ENCODE measurements around the gene ZNF679. TPM values are rescaled to one million over a fixed set of nuclear protein-coding genes. Genes with fewer than 3 reads are reported as not detected.
"Not testable (repeated sequence)": the region's sequence is repeated elsewhere in the genome, so short reads cannot be mapped to it uniquely, and the experiment has no call there.

Gene ZNF679
- total RNA-seq, 1 donor from 2014 or later: not detected

DNA sequence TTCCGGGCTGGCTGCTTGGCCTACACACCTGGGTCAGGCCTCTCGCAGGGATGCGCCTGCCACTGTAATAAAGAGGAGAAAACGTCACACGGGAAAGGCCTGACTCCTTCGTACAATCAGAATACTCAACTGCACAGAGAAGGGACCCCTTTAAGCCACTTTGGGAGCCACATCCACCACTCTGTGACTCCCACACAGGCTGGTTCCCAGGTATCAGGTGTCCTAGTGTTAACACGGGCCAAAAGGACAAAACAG is 79.7 kb downstream of the ZNF679 start:
- no peak for DNase-seq (ENCODE audit: low read depth)

DNA sequence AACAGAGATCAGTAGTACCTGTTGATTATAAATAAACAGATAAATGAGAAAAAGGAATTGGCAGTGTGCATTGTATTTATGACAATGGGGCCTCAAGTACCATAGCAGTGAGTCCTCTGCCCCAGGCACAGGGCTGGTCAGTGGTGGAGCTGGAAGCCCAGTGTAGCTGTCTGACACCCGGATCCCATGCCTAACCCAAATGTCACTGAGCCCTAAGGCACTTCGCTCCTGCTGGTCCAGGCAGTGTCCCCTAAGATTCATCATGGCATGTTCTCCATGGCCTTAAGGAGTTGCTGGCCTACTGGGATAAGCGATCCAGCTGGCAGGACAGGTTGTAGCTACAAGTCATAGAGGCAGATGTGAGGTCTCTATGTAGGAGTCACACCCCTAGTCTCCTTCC is 82.2 kb downstream of the ZNF679 start:
- no peak for DNase-seq (ENCODE audit: low read depth)

DNA sequence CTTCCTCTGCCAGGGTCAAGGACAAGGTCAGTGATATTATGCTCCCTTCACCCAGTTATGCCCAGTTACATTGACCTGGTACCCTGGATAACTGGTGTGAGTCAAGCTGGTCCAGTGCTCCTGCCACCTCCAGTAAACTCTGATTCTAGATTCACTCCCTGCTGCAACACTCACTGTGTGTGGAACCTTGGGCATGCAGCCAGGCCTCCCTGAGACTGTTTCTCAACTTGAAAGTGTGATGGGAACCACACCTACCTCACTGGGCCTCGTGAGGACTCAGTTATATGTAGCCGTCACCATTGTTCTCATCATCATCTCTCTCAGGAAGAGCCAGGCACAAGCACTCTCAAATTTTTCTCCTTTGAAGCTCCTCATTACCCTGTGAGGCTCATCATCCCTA is 84.6 kb downstream of the ZNF679 start:
- no peak for DNase-seq (ENCODE audit: low read depth)

GRCh38 chr7:64313740-64314491 is 85.6 kb downstream of the ZNF679 start, which contains the start of gene ZNF736:
ZNF736 (plus strand) TSS chr7:64313961; CDS start chr7:64314151, 190 bp downstream.
- DNase-seq (ENCODE audit: low read depth): peak; percentile 99

- no peak for DNase-seq (ENCODE audit: low read depth)
These were observed 86.3 kb downstream of the ZNF679 start for GRCh38 chr7:64314566-64314965.

DNA sequence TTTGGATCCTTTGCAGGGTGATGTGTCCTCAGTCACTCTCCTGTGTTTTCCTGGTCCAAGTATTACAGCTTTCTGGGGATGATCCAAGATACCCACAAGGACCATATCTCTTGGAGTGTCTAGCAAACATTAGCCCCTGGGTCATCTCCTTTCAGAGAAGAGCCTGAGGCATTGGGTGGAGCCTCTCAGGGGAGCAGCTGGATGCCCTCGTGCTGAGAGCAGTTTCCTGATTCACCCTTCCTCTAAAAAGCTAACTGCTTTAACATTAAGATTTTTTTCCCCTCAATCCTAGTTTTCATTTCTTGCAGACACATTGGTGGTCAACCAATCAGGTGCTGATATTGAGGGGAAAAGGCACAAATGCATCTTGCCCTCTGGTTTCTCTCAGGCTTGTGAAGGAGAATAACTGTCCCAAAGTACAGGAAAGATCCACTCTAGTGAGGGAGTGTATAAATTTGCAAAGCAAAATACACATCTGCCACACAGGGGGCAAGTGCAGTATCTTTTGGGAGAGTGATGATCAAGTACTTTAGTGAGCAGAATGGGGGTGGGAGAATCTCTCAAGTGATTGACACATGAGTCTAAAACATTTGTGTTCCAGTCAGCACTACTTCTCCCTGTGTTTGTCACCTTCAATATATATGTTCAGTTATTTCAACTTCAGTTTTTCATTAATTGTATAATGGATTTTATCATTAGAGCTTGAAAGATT is 87.9 kb downstream of the ZNF679 start:
- not testable (repeated sequence) for DNase-seq (ENCODE audit: low read depth)

Other genes starting within 250 kb of the ZNF679 start
- gene ZNF722, start 229.6 kb upstream of the ZNF679 start, total RNA-seq: not detected in 2 replicates
- gene ZNF727, start 183.0 kb upstream of the ZNF679 start, total RNA-seq: not detected in 2 replicates
- gene ZNF735, start 21.3 kb upstream of the ZNF679 start, total RNA-seq: not detected in 2 replicates
- gene ZNF736, start 85.5 kb downstream of the ZNF679 start, total RNA-seq: 7.6 and 10.2 TPM in 2 replicates